ENCODE results near the gene TNNT1.
"Not testable (repeated sequence)": the region's sequence is repeated elsewhere in the genome, so short reads cannot be mapped to it uniquely, and the experiment has no call there.

DNA sequence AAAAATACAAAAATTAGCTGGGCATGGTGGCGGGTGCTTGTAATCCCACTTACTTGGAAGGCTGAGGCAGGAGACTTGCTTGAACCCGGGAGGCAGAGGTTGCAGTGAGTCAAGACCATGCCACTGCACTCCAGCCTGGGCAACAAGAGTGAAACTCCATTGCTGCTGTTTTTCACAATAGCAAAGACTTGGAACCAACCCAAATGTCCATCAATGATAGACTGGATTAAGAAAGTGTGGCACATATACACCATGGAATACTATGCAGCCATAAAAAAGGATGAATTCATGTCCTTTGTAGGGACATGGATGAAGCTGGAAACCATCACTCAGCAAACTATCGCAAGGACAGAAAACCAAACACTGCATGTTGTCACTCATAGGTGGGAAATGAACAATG lies 41.8 kb downstream of the TNNT1 start:
- TF ChIP-seq, protein P1, sequence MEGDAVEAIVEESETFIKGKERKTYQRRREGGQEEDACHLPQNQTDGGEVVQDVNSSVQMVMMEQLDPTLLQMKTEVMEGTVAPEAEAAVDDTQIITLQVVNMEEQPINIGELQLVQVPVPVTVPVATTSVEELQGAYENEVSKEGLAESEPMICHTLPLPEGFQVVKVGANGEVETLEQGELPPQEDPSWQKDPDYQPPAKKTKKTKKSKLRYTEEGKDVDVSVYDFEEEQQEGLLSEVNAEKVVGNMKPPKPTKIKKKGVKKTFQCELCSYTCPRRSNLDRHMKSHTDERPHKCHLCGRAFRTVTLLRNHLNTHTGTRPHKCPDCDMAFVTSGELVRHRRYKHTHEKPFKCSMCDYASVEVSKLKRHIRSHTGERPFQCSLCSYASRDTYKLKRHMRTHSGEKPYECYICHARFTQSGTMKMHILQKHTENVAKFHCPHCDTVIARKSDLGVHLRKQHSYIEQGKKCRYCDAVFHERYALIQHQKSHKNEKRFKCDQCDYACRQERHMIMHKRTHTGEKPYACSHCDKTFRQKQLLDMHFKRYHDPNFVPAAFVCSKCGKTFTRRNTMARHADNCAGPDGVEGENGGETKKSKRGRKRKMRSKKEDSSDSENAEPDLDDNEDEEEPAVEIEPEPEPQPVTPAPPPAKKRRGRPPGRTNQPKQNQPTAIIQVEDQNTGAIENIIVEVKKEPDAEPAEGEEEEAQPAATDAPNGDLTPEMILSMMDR (IDR thresholded peaks at IDR 0.05): not testable (repeated sequence)
- TF ChIP-seq POLR2A (IDR thresholded peaks at IDR 0.05): not testable (repeated sequence)

Measured in adrenal gland (tissue), 5 donors.